Activated CD4-positive, alpha-beta T cell treated with anti-CD3 and anti-CD28 coated beads, Interleukin-2, amount 50 U/mL, for 48 hours (primary cell): ENCODE measurements around the gene DLGAP3.

Experiments used
- DNase-seq, 2 experiments: peaks; one replicate each; pipeline ENCODE4 v3.0.0-alpha.2; 2020

Gene DLGAP3

GRCh38 chr1:34928066-34928696 lies 1.3 kb downstream of the DLGAP3 start:
- no peak for DNase-seq

- no peak for DNase-seq
These were observed 2.1 kb downstream of the DLGAP3 start for GRCh38 chr1:34927316-34927715.

- DNase-seq: no peak
These were observed 2.6 kb downstream of the DLGAP3 start for GRCh38 chr1:34926894-34927293.

- no peak for DNase-seq
These were observed 3.3 kb downstream of the DLGAP3 start for GRCh38 chr1:34926156-34926555.

GRCh38 chr1:34925730-34926129 lies 3.7 kb downstream of the DLGAP3 start:
- no peak for DNase-seq

GRCh38 chr1:34924759-34925555 lies 4.5 kb downstream of the DLGAP3 start:
- DNase-seq: peak; percentile 65 to 75

GRCh38 chr1:34923490-34923889 lies 6.0 kb downstream of the DLGAP3 start:
- DNase-seq: no peak

GRCh38 chr1:34918977-34919561 lies 10.4 kb downstream of the DLGAP3 start:
- no peak for DNase-seq

- no peak for DNase-seq
These were observed 11.0 kb downstream of the DLGAP3 start for GRCh38 chr1:34918386-34918976.

- DNase-seq: no peak
These were observed 12.4 kb downstream of the DLGAP3 start for GRCh38 chr1:34917017-34917416.

GRCh38 chr1:34916104-34916503 lies 13.3 kb downstream of the DLGAP3 start:
- DNase-seq: no peak

- DNase-seq: no peak
These were observed 13.9 kb downstream of the DLGAP3 start for GRCh38 chr1:34915521-34915920.

GRCh38 chr1:34914958-34915357 lies 14.5 kb downstream of the DLGAP3 start:
- no peak for DNase-seq

- DNase-seq: no peak
These were observed 18.0 kb downstream of the DLGAP3 start for GRCh38 chr1:34911465-34911864.

GRCh38 chr1:34910425-34910824 lies 19.0 kb downstream of the DLGAP3 start:
- DNase-seq: no peak

GRCh38 chr1:34908369-34908768 lies 21.1 kb downstream of the DLGAP3 start:
- DNase-seq: no peak

- DNase-seq: no peak
These were observed 21.9 kb downstream of the DLGAP3 start for GRCh38 chr1:34907487-34908090.

- no peak for DNase-seq
These were observed 22.7 kb downstream of the DLGAP3 start for GRCh38 chr1:34906756-34907155.

- no peak for DNase-seq
These were observed 23.2 kb downstream of the DLGAP3 start for GRCh38 chr1:34906222-34906621.

- no peak for DNase-seq
These were observed 24.4 kb downstream of the DLGAP3 start for GRCh38 chr1:34905098-34905459.

GRCh38 chr1:34904236-34905097 lies 25.0 kb downstream of the DLGAP3 start:
- no peak for DNase-seq

GRCh38 chr1:34901919-34902318 lies 27.5 kb downstream of the DLGAP3 start:
- no peak for DNase-seq
